WERI-Rb-1 (cell line): Measurements from ENCODE around the gene COL21A1.
"Not testable (repeated sequence)": the region's sequence is repeated elsewhere in the genome, so short reads cannot be mapped to it uniquely, and the experiment has no call there.

Experiments used
- DNase-seq: peaks from one replicate; pipeline ENCODE4 v3.0.0-alpha.2; 2020
- H3K27ac ChIP-seq: fragments of 250-450 bp; sonication (Bioruptor Pico); 2 replicates; pipeline ENCODE4 v1.5.1; 2020; ENCODE audit warnings: mild to moderate bottlenecking, moderate library complexity
- H3K27me3 ChIP-seq: fragments of 250-450 bp; sonication (Bioruptor Pico); 2 replicates; pipeline ENCODE4 v1.5.1; 2021; ENCODE audit warnings: mild to moderate bottlenecking, low read depth, moderate library complexity; ENCODE audit not compliant: insufficient read depth, severe bottlenecking
- H3K36me3 ChIP-seq: fragments of 250-450 bp; sonication (Bioruptor Pico); 2 replicates; pipeline ENCODE4 v1.5.1; 2020; ENCODE audit warnings: mild to moderate bottlenecking, moderate library complexity
- H3K4me3 ChIP-seq: 2 replicates; pipeline ENCODE4 v1.5.1; 2011; ENCODE audit warnings: low read depth, mild to moderate bottlenecking, control low read depth, low read length
- H3K9me3 ChIP-seq: fragments of 250-450 bp; sonication (Bioruptor Pico); 2 replicates; pipeline ENCODE4 v1.5.1; 2021; ENCODE audit warnings: mild to moderate bottlenecking, moderate library complexity; ENCODE audit not compliant: severe bottlenecking
- CTCF ChIP-seq: IDR thresholded peaks from 2 replicates; pipeline ENCODE4 v1.5.1; 2011; ENCODE audit warnings: low read depth, mild to moderate bottlenecking, control low read depth, inconsistent platforms, low read length

Gene COL21A1

GRCh38 chr6:56019973-56020372, 227.4 kb downstream of the COL21A1 start:
- H3K4me3 ChIP-seq, result no peak overlapping the region
- H3K9me3 ChIP-seq, result no peaks in the 10 kb centered on the region
- TF ChIP-seq CTCF, result no peak
- no peak for DNase-seq
- no peak overlapping the region for H3K27ac ChIP-seq
- no peaks in the 10 kb centered on the region for H3K27me3 ChIP-seq
- no peaks in the 10 kb centered on the region for H3K36me3 ChIP-seq

- Histone ChIP-seq H3K9me3 (no peaks in the 10 kb centered on the region), H3K27me3 (no peaks in the 10 kb centered on the region), H3K27ac (no peak overlapping the region), H3K4me3 (no peak overlapping the region), H3K36me3 (no peaks in the 10 kb centered on the region)
- no peak for DNase-seq
- TF ChIP-seq CTCF, result no peak
Observed at GRCh38 chr6:56017198-56017597, 230.2 kb downstream of the COL21A1 start.

- not testable (repeated sequence) for DNase-seq, H3K27me3 ChIP-seq, H3K4me3 ChIP-seq, H3K27ac ChIP-seq, H3K9me3 ChIP-seq, H3K36me3 ChIP-seq
Observed at GRCh38 chr6:56014039-56014438, 233.3 kb downstream of the COL21A1 start.

- no peaks in the 10 kb centered on the region for H3K36me3 ChIP-seq
- no peak for DNase-seq
- no peaks in the 10 kb centered on the region for H3K9me3 ChIP-seq
- no peak overlapping the region for H3K27ac ChIP-seq
- TF ChIP-seq CTCF, result no peak
- no peaks in the 10 kb centered on the region for H3K27me3 ChIP-seq
- H3K4me3 ChIP-seq, result no peak overlapping the region
Observed at GRCh38 chr6:56009636-56010035, 237.7 kb downstream of the COL21A1 start.
